GM18867 (cell line): ENCODE results near the gene CLCA2.

Experiments
- ATAC-seq: cut with Tn5 transposase; IDR thresholded peaks from one replicate; pipeline ENCODE4 v1.9.1; 2021; ENCODE audit warnings: mild to moderate bottlenecking, moderate library complexity; ENCODE audit not compliant: unreplicated experiment

The CLCA2 gene

DNA sequence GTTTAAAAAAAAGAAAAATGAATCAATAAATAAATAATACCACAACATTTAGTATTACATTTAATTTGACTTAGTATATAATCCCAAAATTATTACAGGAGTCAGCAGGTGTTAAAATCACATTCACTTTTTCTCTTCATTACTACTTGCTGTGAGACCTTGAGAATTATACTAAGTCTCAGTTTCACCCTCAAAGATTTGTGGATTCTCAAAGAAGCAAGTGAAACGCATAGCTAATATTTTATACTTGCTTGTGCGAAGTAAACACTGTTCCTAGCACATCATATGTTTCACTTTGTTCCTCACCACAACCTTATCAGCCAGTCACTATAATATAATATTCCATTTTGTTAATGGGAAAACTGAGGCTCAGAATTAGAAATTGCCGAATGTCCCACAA is 48.8 kb downstream of the CLCA2 start:
- ATAC-seq = peak; percentile 52

DNA sequence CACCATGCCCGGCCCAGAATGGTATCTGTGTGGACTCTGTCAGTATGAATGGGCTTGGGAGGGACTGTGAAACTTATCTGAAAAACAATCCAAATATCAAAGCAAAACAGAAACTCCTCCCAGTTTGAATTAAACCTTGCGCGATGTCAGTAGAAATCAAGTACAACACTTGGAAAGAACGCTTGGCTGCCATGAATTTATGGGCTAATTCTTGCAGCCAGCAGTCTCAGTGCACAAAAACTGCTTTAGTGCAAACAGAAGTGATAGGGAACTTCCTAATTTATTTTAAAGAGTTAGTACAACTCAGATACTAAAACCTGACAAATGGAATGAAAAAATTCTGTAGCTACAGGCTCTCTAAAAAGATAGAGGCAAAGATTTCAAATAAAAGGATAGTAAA is 53.3 kb downstream of the CLCA2 start:
- no peak for ATAC-seq

DNA sequence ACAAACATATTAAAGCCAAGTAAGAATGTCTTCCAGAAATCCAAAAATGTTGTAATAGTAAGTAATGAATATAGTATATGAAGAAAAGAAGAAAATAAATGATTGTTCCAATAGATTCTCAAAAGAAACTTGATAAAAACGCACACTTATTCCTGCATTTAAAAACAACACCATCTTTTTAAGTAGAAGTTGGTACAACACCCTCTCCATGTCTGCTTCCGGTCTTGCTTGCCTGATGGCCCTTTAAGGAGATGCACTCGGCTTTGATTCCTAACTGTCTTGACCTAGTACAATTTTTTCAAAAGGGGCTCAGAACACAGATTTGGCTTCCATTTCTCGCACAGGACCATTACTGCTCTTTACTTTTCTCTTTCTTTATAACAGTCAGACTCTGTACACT is 53.7 kb downstream of the CLCA2 start:
- ATAC-seq = no peak

DNA sequence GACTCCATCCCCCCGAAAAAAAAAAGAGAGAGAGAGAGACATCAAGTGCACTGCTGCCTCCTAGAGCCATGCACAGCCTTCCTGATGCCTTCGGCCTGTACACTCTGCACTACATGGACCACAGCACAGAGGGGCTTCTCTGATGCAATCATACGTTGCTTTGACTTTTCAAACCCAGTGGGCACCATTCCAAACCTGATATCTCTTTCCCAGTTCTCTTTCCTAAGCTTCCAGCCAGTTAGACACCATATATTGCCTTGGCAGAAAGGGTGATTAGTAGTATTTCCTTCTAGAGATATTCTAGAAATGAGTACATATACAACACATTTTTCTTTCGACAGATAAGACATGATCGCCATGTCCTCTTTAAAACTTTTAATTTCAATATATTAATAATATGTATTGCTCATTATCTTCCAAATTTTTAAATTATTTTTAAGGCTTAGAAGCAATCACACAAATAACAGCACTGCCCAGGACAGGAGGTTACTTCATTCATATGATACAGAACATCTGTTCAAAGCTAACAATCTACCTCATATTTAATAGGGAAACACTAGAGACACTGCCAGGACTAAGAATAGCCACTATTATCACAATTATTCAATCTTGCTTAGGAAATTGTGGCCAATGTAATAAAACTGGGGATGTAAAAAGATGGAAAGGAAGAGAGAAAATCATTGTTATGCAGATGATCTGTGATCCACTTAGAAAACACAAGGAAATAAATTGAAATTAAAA is 54.6 kb downstream of the CLCA2 start:
- no peak for ATAC-seq

DNA sequence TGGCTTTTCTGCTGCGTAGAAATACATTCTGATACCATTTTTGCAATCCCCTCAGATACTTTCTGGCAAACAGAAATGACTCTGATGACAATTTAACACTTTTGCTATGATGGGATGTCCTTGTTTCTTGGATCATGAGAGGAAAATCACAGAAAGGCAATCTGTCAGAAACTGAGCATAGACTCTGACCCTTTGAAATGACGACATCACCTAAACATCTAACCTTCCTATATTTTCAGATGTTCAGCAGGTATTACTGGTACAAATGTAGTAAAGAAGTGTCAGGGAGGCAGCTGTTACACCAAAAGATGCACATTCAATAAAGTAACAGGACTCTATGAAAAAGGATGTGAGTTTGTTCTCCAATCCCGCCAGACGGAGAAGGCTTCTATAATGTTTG is 58.0 kb downstream of the CLCA2 start:
- no peak for ATAC-seq

DNA sequence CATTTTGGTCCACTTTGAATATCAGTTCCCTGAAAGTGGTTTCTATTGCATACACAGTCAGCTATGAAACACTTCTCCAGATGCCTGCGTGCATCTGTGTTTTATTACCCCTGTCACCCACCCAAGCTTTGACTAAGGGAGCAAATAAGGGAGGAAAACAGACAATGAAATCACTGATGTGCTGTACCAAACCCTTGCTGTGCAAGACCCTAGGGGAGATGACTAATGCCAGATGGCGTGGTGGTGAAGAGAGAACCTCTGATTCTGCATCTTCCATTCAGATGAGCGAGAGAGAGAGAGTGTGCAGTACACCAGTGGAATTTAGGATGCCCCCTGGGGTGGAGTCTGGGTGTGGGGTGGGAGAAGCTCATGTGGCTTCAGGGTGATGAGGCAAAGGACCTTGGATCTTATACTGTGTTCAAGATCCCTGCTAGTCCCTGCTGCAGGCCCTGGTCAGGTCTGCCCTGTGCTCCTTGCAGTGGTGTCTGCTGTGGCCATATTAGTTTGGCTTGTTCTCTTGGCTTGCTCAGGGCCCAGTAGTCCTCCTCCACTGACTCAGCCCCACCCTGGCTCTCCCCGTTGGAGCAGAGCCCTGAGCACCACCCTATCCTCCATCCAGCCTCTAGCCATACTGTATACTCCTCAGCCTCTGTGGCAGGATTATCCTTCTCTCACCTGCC is 63.3 kb downstream of the CLCA2 start:
- ATAC-seq = no peak

DNA sequence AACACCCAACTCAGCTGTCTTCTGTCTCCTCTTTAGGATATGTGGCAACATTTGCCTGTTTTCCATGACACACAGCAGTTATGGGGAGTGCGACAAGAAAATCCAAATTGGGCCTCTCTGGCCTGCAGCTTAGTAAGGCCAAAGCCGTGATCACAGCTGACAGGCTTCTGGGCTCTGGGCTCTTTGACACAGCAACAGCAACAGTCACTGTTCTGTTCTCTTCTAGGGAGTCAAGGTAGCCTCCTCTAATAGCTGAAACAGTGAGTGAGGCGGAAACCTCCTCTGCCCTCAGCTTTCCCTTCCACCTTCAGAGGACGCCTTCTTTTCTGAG is 63.8 kb downstream of the CLCA2 start:
- no peak for ATAC-seq

DNA sequence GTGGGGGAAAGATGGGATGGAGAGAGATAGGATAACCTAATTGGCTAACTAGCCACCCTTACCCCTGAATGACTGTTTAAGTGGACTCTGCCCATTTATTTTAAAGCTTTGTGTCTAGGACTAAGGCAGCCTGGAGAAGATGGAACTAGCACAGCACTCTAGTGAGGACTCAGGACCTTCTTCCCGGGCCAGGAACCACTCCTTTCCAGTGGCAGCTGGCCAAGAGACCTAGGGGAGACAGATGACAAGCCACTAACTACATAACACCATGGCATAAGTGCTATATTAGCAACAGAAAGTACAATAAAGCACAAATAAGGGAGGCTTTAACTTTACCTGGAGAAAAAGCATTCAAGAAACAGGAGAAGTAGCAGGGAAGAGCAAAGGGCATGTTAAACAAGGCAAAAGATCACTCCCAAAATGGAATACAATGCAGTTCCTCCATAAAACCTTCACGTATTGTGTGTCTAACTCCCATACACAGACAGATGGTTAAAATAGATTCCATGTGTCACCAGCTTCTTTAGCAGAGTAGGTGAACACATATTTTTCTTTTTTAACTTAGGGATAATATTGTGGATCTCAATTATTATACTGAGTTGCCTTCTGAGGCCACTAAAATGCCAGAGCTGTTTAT is 65.4 kb downstream of the CLCA2 start:
- no peak for ATAC-seq

DNA sequence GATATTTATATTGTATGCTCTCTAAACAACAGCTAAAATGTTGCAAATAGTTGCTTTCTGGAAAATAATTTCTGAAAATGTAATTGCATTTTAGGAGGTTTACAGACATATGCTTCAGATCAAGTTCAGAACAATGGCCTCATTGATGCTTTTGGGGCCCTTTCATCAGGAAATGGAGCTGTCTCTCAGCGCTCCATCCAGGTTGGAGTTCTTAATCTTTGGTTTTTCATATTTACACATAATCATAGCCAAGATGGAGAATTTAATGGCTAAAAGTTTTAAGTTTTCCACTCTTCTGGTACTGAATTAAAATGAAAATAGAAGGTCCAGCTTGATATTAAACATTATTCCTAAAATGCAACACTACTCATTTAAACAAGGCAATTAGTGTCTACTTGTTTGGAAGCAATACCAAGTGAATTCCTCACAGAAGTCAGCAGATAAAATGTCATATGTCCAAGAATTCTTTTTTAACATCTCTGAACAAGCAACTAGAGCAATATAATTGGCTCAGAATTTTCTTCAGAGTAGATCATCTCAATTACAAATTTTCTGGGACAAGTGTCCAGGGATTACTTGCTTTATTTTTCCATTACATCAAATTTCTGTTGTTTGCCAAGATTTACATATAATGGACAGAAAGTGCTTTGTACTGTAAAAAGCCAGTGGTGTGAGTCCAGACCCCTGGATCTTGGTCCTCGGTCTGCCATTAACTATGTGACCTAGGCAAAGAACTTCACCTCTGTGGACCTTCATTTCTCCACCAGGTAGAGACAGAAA is 67.4 kb downstream of the CLCA2 start:
- ATAC-seq = no peak

DNA sequence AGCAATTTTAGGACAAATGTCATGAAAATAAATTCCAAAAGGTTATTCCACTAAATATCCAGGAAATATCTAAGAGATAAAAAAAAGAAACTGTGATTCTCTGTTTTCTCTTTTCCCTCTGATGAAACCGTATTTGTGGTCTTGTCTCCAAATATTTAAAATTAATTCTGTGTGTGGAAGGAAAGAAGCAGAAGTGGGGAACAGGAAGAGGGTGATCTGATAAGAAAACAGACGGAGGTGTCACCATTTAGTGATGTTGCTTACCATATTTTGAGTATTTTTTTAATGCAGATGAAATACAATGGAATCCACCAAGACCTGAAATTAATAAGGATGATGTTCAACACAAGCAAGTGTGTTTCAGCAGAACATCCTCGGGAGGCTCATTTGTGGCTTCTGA is 74.3 kb downstream of the CLCA2 start:
- no peak for ATAC-seq

DNA sequence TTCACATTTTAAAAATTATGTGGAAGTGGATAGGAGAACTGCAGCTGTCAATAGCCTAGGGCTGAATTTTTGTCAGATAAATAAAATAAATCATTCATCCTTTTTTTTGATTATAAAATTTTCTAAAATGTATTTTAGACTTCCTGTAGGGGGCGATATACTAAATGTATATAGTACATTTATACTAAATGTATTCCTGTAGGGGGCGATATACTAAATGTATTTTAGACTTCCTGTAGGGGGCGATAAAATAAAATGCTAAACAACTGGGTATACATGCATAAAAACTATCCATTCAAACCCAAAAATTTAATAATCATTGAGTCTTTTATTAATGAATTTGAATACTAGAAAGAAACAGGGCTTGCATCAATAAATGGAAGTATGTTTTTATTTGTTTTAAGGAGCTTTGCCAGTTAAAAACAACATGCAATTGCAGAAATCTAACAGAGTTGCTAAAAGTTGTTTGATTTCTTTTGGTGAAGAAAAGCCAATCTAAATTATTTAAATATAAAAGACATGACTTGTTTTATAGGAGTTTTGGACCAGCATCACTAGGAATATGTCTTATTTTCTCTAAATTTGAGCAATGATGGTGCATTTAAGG is 76.1 kb downstream of the CLCA2 start:
- ATAC-seq = no peak

DNA sequence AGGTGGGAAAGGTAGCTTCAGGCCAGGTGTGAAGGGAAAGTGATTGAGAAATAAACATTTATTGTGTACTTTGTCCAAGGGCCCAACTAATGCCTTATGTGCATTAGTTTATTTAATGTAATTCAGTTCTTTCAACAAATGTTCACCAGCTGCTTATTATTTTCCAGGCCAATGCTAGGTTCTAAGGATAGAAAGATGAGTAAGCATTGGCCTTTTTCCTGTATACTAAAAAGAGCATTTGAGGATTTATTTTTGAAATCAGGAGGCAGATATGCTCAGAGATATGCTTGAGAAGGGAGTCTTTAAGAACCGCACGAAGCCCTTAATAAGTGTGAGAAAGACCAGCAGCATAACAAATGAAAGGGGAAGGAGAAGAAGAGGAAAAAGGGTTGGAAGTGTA is 76.7 kb downstream of the CLCA2 start:
- ATAC-seq = no peak

DNA sequence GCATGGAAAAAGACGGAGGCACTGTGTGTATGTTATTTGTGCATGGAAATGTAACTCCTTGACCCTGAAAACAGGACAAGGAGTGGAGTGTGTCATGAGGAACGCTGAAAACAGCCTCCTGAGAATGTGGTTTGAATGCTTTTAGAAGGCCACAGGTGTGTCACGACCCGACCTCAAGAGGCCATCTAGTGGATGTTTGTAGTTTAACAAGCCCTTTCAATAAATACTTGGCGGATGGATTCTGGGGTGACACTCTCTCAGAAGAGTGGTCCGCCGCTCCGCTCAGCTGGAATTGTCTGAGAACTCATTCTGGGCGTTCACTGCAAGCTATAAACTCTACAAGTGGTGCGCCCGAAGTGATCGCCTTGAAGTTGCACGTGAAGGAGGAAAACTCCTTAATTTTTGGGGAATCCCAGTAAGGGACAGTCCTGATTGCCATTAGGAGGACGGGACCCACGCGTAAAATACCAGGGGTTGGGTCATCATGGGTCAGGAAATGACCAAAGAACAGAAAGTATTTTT is 78.2 kb downstream of the CLCA2 start:
- ATAC-seq = peak; percentile 86

DNA sequence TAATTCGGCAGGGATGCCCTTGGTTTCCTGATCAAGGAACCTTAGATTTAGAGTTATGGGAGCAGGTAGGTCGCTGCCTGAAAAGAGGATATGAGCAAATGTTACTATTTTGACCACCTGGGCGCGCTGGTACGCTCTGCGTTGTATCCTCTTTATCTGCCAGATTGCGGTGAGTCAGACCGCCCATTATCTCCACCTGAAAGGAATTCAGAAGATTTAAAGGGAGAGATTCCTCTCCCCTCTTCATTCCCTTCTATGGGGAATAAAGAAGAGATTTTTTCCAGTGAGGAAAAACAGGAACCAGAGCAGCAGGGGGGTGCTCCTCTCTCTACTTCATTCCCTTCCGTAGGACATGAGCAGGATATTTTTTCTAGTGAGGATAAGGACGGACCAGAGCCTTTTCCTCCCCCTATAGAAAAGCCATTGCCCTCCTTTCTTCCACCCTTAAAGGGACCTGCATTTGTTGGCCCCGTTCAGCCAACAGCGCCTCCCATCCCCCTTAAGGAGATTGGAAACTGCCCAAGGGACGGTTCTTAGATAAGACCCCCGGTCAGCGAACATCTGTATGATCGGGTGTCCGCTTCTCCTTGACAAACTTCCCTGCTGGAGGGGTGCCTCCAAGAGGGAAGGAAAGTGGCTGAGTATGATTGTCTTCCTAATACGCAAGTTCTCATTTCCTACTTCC is 78.9 kb downstream of the CLCA2 start:
- ATAC-seq = peak; percentile 28

DNA sequence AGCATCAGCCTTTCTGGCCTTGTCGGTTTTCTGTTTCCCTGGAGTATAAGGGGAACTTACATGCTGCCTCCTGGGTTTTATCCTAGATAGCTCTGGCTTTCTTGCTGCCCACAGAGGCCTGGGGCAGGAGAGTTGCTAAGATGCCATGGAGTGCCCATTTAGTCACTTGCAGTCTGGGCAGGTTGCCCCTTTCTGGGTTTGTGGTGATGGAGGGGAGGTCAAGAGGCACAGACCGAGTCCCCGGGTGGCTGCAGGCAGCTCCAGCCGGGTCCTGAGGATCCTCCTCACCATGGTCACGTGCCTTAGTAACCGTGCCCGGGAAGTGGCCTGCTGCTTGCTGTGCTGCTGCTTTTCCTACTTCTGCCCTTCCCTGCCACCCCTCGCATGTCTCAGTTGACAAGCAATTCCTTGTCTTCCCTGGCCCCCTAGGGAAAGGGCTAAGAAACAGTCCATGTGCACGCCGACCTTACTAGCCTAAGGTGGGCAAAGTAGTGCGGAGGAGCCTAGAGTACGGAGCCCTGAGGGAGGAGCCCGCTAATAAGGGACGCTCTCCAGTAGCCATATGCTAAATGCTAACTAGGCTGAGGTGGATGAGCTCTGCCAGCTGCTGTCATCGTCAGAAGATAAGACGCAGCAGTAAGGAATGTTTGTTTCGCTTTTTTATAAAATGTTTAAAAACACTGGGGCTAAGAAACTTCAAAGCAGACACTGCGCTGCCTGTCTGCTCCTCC is 79.6 kb downstream of the CLCA2 start:
- no peak for ATAC-seq

DNA sequence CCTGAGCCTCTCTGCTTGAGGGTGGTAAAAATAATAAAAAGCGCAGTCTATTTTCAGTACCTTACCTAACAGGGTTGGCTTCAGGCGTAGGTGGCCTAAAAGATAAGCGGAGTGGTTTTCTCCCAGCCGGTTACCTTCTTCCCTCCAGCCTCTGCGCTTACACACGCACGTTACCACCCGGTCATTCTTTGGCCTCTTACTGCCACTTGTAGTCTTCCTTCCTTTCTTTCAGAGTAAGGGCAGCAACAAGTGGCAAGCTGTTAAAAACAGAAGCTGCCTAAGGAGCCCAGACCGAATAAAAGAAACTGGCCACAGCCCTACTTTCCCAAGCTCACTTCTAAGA is 80.1 kb downstream of the CLCA2 start:
- ATAC-seq = no peak

DNA sequence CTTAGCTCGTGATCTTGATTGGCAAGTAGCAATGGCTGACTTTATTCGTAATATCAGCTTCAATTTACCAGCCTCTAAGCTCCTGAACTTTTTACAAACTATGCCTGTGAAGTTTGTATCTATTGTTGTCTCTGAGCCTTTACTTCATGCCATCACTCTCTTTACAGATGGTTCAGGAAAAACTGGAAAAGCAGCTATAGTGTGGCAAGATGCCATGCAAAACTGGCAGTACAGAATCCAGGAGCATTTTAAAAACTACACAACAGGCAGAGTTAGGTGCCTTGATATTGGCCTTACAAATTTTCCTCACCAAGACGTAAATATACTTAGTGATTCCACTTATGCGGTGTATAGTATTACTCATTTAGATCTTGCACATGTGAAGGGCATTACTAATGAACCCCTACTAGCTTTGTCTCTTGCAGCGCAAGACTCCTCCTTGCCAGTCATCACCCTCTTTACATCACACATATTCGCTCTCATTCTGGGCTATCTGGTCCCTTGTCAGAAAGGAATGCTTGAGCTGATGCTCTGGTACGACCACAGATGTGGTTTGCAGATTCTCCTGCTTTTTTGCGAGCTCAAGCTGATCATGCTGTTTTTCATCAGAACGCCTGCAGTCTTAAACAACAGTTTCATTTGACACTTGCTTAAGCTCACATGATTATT is 81.1 kb downstream of the CLCA2 start:
- ATAC-seq = no peak

DNA sequence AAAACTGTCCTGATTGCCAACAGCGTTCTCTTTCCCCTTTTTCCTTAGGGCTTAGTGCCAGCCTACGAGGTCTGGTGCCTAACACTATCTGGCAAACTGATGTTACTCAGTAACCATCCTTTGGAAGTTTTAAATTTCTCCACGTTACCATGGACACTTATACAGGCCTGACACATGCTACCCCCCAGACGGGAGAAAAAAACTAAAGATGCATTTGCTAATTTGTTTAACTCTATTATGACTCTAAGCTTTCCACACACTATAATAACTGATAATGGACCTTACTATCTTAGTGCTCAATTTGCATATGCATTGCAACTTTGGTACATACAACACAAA is 81.6 kb downstream of the CLCA2 start:
- ATAC-seq = no peak
